HepG2 (cell line): ENCODE measurements around the gene CCM2L. TPM values are rescaled to one million over a fixed set of nuclear protein-coding genes. Genes with fewer than 3 reads are reported as not detected.

Source experiments
- CREBL2 ChIP-seq: sonication (generic); formaldehyde crosslinking; IDR thresholded peaks from 2 replicates; pipeline ENCODE4 v1.8.1; 2023; ENCODE audit warnings: missing genetic modification reagents, mild to moderate bottlenecking, borderline replicate concordance
- KIAA2018 ChIP-seq: sonication (generic); formaldehyde crosslinking; IDR thresholded peaks from 2 replicates; pipeline ENCODE4 v1.5.0; 2020; ENCODE audit warnings: mild to moderate bottlenecking, missing genetic modification reagents, borderline replicate concordance
- SNAI1 ChIP-seq: sonication (generic); formaldehyde crosslinking; IDR thresholded peaks from 2 replicates; pipeline ENCODE4 v1.5.0; 2020; ENCODE audit warnings: mild to moderate bottlenecking, missing genetic modification reagents, borderline replicate concordance
- ZNF160 ChIP-seq: sonication (generic); formaldehyde crosslinking; IDR thresholded peaks from 2 replicates; pipeline ENCODE4 v1.8.0; 2022; ENCODE audit warnings: mild to moderate bottlenecking, inconsistent platforms, missing genetic modification reagents
- ZNF83 ChIP-seq: sonication (generic); formaldehyde crosslinking; IDR thresholded peaks from 2 replicates; pipeline ENCODE4 v1.4.0; 2020; ENCODE audit warnings: missing genetic modification reagents, mild to moderate bottlenecking, borderline replicate concordance
- polyA plus RNA-seq, 8 experiments: library from polyadenylated mRNA; depleted of rRNA in 3 of 8; stranded (reverse) in 7 of 8; unstranded in 1 of 8; fragments of >200 nt; fragmentation: Illumina TruSeq in 4 of 8; extraction: Trizol in 4 of 8; gene quantifications; 2 replicates each; pipeline versions ENCODE4 v1.2.1 to v1.2.3, GENCODE V29; 2011 to 2016; ENCODE audit warnings: low read depth in 4 of 8, missing spikeins in 1 of 8, mixed read lengths in 1 of 8; ENCODE audit not compliant: insufficient read depth in 1 of 8
- total RNA-seq, 5 experiments: library from RNA; depleted of rRNA; stranded (reverse); fragments of >200 nt; fragmentation: Illumina TruSeq; extraction: Trizol; gene quantifications; 2 replicates each; pipeline ENCODE4 v1.2.3, GENCODE V29; 2016; ENCODE audit warnings: low read depth in 1 of 5
- TF ChIP-seq, protein P1 (sequence below), 2 experiments: sonication (generic) in 1 of 2; formaldehyde crosslinking in 1 of 2; IDR thresholded peaks; 2 replicates each; pipeline versions ENCODE4 v1.6.1 to v1.9.0; 2014 to 2022; ENCODE audit warnings: antibody characterized with exemption in 1 of 2, borderline replicate concordance in 1 of 2, inconsistent platforms in 1 of 2, low read depth in 1 of 2, missing genetic modification reagents in 1 of 2
- TF ChIP-seq, protein P2 (sequence below): sonication (generic); formaldehyde crosslinking; IDR thresholded peaks from 2 replicates; pipeline ENCODE4 v1.4.0; 2020; ENCODE audit warnings: mild to moderate bottlenecking, missing genetic modification reagents

CCM2L gene
- total and polyA plus RNA-seq, 2 of the 13 experiments (the other 11 are each of a cell fraction or from before 2014, with no cell fraction given), result 0.15 TPM; not detected in 1

DNA sequence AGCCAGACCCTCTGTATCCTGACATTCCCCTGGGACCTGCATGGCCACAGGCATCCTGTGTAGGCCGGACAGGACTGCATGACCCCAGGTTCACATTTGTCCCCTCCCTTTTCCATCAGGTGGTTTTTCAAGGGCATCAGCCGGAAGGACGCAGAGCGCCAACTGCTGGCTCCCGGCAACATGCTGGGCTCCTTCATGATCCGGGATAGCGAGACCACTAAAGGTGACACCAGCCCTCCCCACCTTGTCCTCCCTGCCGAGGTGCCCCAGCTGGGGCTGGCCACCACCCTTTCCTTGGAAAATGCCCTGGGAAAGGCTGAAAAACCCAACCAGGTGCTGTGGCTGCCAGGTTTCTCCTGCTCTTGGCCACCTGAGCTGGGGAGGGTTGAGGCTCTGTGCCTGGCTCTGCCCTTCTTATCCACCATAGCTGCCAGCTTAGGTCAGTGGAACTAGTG lies 69.4 kb downstream of the CCM2L start (continued):
- TF ChIP-seq, protein P1, sequence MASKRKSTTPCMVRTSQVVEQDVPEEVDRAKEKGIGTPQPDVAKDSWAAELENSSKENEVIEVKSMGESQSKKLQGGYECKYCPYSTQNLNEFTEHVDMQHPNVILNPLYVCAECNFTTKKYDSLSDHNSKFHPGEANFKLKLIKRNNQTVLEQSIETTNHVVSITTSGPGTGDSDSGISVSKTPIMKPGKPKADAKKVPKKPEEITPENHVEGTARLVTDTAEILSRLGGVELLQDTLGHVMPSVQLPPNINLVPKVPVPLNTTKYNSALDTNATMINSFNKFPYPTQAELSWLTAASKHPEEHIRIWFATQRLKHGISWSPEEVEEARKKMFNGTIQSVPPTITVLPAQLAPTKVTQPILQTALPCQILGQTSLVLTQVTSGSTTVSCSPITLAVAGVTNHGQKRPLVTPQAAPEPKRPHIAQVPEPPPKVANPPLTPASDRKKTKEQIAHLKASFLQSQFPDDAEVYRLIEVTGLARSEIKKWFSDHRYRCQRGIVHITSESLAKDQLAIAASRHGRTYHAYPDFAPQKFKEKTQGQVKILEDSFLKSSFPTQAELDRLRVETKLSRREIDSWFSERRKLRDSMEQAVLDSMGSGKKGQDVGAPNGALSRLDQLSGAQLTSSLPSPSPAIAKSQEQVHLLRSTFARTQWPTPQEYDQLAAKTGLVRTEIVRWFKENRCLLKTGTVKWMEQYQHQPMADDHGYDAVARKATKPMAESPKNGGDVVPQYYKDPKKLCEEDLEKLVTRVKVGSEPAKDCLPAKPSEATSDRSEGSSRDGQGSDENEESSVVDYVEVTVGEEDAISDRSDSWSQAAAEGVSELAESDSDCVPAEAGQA (IDR thresholded peaks at IDR 0.05; ENCODE audit: low read depth), result peak; percentile 47; the same call in 1 of the 2 replicates
- TF ChIP-seq, protein P1 (CRISPR knock-in tag; IDR thresholded peaks at IDR 0.05; ENCODE audit: borderline replicate concordance), result no peak
- TF ChIP-seq SNAI1 (no peak), KIAA2018 (CRISPR knock-in tag) (no peak), CREBL2 (CRISPR knock-in tag) (0 out of 2 replicates have a peak, but pooled peaks have one; percentile 21), ZNF160 (CRISPR knock-in tag) (no peak), ZNF83 (no peak)
- TF ChIP-seq, protein P2, sequence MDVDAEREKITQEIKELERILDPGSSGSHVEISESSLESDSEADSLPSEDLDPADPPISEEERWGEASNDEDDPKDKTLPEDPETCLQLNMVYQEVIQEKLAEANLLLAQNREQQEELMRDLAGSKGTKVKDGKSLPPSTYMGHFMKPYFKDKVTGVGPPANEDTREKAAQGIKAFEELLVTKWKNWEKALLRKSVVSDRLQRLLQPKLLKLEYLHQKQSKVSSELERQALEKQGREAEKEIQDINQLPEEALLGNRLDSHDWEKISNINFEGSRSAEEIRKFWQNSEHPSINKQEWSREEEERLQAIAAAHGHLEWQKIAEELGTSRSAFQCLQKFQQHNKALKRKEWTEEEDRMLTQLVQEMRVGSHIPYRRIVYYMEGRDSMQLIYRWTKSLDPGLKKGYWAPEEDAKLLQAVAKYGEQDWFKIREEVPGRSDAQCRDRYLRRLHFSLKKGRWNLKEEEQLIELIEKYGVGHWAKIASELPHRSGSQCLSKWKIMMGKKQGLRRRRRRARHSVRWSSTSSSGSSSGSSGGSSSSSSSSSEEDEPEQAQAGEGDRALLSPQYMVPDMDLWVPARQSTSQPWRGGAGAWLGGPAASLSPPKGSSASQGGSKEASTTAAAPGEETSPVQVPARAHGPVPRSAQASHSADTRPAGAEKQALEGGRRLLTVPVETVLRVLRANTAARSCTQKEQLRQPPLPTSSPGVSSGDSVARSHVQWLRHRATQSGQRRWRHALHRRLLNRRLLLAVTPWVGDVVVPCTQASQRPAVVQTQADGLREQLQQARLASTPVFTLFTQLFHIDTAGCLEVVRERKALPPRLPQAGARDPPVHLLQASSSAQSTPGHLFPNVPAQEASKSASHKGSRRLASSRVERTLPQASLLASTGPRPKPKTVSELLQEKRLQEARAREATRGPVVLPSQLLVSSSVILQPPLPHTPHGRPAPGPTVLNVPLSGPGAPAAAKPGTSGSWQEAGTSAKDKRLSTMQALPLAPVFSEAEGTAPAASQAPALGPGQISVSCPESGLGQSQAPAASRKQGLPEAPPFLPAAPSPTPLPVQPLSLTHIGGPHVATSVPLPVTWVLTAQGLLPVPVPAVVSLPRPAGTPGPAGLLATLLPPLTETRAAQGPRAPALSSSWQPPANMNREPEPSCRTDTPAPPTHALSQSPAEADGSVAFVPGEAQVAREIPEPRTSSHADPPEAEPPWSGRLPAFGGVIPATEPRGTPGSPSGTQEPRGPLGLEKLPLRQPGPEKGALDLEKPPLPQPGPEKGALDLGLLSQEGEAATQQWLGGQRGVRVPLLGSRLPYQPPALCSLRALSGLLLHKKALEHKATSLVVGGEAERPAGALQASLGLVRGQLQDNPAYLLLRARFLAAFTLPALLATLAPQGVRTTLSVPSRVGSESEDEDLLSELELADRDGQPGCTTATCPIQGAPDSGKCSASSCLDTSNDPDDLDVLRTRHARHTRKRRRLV (CRISPR knock-in tag), result no peak
